ENCODE data around the gene VTN. TPM values are rescaled to one million over a fixed set of nuclear protein-coding genes. Genes with fewer than 3 reads are reported as not detected.
A peak's percentile ranks its signal among the peaks of the same experiment; 100 is the strongest.

VTN gene
- total and polyA plus RNA-seq, 3 donors from 2014 or later = 6.5 to 57.9 (median 9.7) TPM

DNA sequence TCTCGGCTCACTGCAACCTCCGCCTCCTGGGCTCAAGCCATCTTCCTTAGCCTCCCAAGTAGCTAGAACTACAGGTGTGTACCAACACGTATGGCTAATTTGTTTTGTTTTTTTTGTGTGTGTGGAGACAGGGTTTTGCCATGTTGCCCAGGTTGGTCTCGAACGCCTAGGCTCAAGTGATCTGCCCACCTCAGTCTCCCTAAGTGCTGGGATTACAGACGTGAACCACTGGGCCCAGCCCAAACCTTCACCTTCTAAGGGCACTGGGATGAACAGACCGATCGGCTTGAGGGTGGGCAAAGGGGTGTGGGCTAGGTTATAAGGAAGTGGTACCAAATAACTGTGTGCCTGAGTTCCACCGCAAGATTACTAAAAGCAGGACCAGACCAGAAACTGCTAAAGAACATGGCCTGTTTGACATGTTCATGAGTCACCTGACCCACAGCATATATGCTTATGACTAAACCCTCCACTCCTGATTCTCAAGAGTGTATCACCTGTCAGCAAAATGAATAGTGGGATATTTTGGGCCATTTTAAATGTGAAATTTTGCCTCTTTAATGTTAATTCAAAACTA lies 43.0 kb downstream of the VTN start:
- Histone ChIP-seq H3K27ac (no peak overlapping the region), H3K4me1 (no peaks in the 10 kb centered on the region), H3K36me3 (ENCODE audit: low read depth, missing control alignments) (no peaks in the 10 kb centered on the region), H3K4me3 (no peak overlapping the region), H3K9me3 (no peaks in the 10 kb centered on the region), H3K27me3 (no peaks in the 10 kb centered on the region)
- 86 to 87% methylated on average over 9 of the region's 9 CpGs for WGBS, 2 donors
- DNase-seq = peak; percentile 9
- intact Hi-C loops (cut with DNase I; ENCODE audit: low total_unique reads) = no loop called here
- TF ChIP-seq POLR2A (IDR thresholded peaks at IDR 0.05) = no peak
- TF ChIP-seq, protein P1, sequence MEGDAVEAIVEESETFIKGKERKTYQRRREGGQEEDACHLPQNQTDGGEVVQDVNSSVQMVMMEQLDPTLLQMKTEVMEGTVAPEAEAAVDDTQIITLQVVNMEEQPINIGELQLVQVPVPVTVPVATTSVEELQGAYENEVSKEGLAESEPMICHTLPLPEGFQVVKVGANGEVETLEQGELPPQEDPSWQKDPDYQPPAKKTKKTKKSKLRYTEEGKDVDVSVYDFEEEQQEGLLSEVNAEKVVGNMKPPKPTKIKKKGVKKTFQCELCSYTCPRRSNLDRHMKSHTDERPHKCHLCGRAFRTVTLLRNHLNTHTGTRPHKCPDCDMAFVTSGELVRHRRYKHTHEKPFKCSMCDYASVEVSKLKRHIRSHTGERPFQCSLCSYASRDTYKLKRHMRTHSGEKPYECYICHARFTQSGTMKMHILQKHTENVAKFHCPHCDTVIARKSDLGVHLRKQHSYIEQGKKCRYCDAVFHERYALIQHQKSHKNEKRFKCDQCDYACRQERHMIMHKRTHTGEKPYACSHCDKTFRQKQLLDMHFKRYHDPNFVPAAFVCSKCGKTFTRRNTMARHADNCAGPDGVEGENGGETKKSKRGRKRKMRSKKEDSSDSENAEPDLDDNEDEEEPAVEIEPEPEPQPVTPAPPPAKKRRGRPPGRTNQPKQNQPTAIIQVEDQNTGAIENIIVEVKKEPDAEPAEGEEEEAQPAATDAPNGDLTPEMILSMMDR (IDR thresholded peaks at IDR 0.05) = no peak

DNA sequence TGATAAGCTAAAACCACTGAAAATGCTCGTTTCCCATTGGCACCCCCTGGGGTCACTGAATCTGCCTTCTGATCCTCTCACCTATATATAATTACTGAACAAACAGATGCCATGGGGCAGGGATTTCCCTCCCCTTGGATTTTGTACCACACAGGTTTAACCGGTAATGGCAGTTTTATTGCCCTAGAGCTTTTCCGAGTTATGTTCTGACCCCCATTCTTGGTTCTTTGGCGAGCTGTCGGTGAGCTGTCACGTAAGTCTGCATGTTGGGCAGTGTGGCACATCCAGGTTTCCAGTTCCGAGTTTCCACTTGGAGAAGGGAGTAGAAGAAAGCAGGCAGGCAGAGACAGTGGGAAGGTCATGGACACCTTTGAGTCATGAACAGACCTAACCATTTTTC lies 44.0 kb downstream of the VTN start:
- H3K36me3 ChIP-seq (ENCODE audit: low read depth, missing control alignments) = no peaks in the 10 kb centered on the region
- no peaks in the 10 kb centered on the region for H3K27me3 ChIP-seq
- intact Hi-C loops (cut with DNase I; ENCODE audit: low total_unique reads) = no loop called here
- H3K27ac ChIP-seq = no peak overlapping the region
- no peak for TF ChIP-seq POLR2A (IDR thresholded peaks at IDR 0.05)
- TF ChIP-seq, protein P1 (IDR thresholded peaks at IDR 0.05) = no peak
- 80 to 81% methylated on average over 7 of the region's 7 CpGs for WGBS, 2 donors
- DNase-seq = peak; percentile 12
- H3K4me3 ChIP-seq = no peak overlapping the region
- H3K9me3 ChIP-seq = no peaks in the 10 kb centered on the region
- H3K4me1 ChIP-seq = no peaks in the 10 kb centered on the region

DNA sequence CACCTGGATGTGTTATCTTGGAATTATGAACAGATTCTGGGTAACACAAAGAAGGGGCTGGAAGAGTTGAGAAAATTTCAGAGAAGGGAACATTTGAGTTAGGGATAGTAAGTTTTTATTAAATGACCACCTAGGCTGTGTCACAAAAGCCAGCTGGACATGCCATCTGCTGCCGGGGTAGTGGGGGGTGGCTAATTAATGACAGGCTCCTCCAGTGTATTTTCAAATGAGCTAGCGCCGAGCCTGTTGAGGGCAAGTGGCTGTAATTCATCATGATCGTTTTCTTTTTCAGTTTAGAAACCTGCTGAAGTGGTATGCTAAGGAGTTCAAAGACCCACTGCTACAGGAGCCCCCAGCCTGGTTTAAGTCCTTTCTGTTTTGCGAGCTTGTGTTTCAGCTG lies 44.9 kb downstream of the VTN start:
- no peaks in the 10 kb centered on the region for H3K27me3 ChIP-seq
- intact Hi-C loops (cut with DNase I; ENCODE audit: low total_unique reads) = no loop called here
- no peaks in the 10 kb centered on the region for H3K9me3 ChIP-seq
- no peak for DNase-seq
- H3K36me3 ChIP-seq (ENCODE audit: low read depth, missing control alignments) = no peaks in the 10 kb centered on the region
- H3K4me3 ChIP-seq = no peak overlapping the region
- TF ChIP-seq, protein P1 (IDR thresholded peaks at IDR 0.05) = no peak
- no peak for TF ChIP-seq POLR2A (IDR thresholded peaks at IDR 0.05)
- peaks cover 3% of the 10 kb centered on the region for H3K4me1 ChIP-seq
- H3K27ac ChIP-seq = no peak overlapping the region
- WGBS, 2 donors = 66 to 85% methylated on average over 5 of the region's 5 CpGs

DNA sequence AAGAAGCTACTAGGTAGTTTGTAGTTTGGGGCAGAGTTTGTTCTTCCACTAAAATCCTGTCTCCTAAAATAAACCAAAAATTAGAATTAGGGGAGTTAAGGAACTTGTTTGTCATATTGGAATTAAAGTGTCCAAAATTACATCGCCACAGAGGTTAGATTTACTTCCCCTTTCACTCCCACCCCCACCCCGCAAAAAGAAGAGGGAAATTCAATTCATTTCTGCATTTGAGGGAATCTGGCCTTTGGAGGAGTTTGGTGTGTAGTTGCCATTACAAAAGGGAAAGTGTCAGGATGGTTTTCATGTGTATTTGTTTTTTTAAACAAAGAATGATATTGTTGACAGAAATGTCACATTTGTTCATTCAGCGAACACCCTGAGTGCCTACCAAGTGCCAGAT lies 45.3 kb downstream of the VTN start:
- H3K27me3 ChIP-seq = no peaks in the 10 kb centered on the region
- intact Hi-C loops (cut with DNase I; ENCODE audit: low total_unique reads) = no loop called here
- H3K9me3 ChIP-seq = no peaks in the 10 kb centered on the region
- no peak overlapping the region for H3K27ac ChIP-seq
- DNase-seq = no peak
- no peak overlapping the region for H3K4me3 ChIP-seq
- no peaks in the 10 kb centered on the region for H3K36me3 ChIP-seq (ENCODE audit: low read depth, missing control alignments)
- 85 to 90% methylated on average over 3 of the region's 3 CpGs for WGBS, 2 donors
- TF ChIP-seq POLR2A (IDR thresholded peaks at IDR 0.05) = no peak
- TF ChIP-seq, protein P1 (IDR thresholded peaks at IDR 0.05) = no peak
- H3K4me1 ChIP-seq = peaks cover 7% of the 10 kb centered on the region

DNA sequence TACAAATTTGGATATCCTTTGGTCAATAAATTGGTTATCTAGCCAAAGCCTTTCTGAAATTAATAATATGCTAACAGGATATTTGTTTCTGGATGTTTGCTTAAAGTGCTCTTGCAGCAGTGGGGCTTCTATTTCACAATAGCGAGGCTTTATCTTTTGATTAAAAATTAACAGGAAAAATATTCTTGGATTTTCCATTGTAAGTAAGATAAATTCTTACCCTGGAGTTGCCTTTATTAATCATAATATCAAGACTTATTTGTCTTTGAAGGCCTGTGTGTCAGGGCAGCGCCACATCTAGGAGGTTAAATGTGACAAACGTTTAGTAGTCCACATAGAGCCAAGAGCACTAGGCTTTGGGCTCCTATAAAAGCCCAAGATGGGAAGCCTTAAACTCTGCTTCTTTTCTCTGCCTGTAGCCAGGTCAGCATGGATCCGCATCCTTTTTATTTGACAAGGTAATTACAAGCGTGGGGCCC lies 45.8 kb downstream of the VTN start:
- Histone ChIP-seq H3K27ac (no peak overlapping the region), H3K9me3 (no peaks in the 10 kb centered on the region), H3K4me1 (peaks cover 11% of the 10 kb centered on the region), H3K36me3 (ENCODE audit: low read depth, missing control alignments) (no peaks in the 10 kb centered on the region), H3K4me3 (no peak overlapping the region), H3K27me3 (no peaks in the 10 kb centered on the region)
- no peak for TF ChIP-seq POLR2A (IDR thresholded peaks at IDR 0.05)
- TF ChIP-seq, protein P1 (IDR thresholded peaks at IDR 0.05) = no peak
- peak; percentile 11 for DNase-seq
- intact Hi-C loops (cut with DNase I; ENCODE audit: low total_unique reads) = no loop called here
- 73 to 80% methylated on average over 5 of the region's 5 CpGs for WGBS, 2 donors
